Measurements from ENCODE around the gene SAMD4B.

Gene SAMD4B

GRCh38 chr19:39397360-39398296, 55.4 kb downstream of the SAMD4B start:
- peak; percentile 93 for DNase-seq

GRCh38 chr19:39398297-39398864, 56.2 kb downstream of the SAMD4B start:
- peak; percentile 65 for DNase-seq

GRCh38 chr19:39399668-39400050, 57.4 kb downstream of the SAMD4B start:
- DNase-seq, result no peak

GRCh38 chr19:39400061-39400460, 57.8 kb downstream of the SAMD4B start:
- DNase-seq, result no peak

- no peak for DNase-seq
These were observed 58.9 kb downstream of the SAMD4B start for GRCh38 chr19:39401070-39401548.

GRCh38 chr19:39401549-39402345, 59.5 kb downstream of the SAMD4B start:
- DNase-seq, result peak; percentile 83

- DNase-seq, result peak; percentile 84
These were observed 60.4 kb downstream of the SAMD4B start for GRCh38 chr19:39402346-39403300.

- DNase-seq, result peak; percentile 97
These were observed 61.4 kb downstream of the SAMD4B start for GRCh38 chr19:39403331-39404312.

GRCh38 chr19:39405261-39405957, 63.2 kb downstream of the SAMD4B start:
- DNase-seq, result no peak

- peak; percentile 82 for DNase-seq
These were observed 63.9 kb downstream of the SAMD4B start for GRCh38 chr19:39405958-39406655.

- peak; percentile 85 for DNase-seq
These were observed 64.6 kb downstream of the SAMD4B start, which contains the start of gene ZFP36 for GRCh38 chr19:39406656-39407409. ZFP36 (plus strand) TSS chr19:39406847; CDS start chr19:39406905, 58 bp downstream.

GRCh38 chr19:39407410-39407659, 65.1 kb downstream of the SAMD4B start:
- DNase-seq, result no peak

- DNase-seq, result peak; percentile 59
These were observed 65.6 kb downstream of the SAMD4B start for GRCh38 chr19:39407660-39408391.

- DNase-seq, result no peak
These were observed 66.4 kb downstream of the SAMD4B start for GRCh38 chr19:39408392-39409207.

GRCh38 chr19:39409208-39410016, 67.2 kb downstream of the SAMD4B start:
- DNase-seq, result peak; percentile 75

Data from stimulated activated CD4-positive, alpha-beta T cell treated with anti-CD3 and anti-CD28 coated beads, Interleukin-4, amount 100 ng/mL, for 24 hours (primary cell).